Activated T-helper 2 cell treated with anti-CD3 and anti-CD28 coated beads, Interferon-gamma antibody, Interleukin-2, Interleukin-4, amounts not matched to agents 10 μg/mL and 5 μg/mL and 100 μg/mL, durations not matched to agents 14 hours and 24 hours and 36 hours (primary cell): ENCODE measurements around the gene TOM1L1. TPM values are rescaled to one million over a fixed set of nuclear protein-coding genes. Genes with fewer than 3 reads are reported as not detected.

Source experiments
- DNase-seq: peaks from one replicate; pipeline ENCODE4 v3.0.0; 2021; ENCODE audit warnings: low spot score
- H3K27ac Mint-ChIP-seq: one replicate; pipeline ENCODE4 v1.8.0; 2021; ENCODE audit warnings: mixed read lengths
- H3K27me3 Mint-ChIP-seq: one replicate; pipeline ENCODE4 v1.8.0; 2021; ENCODE audit warnings: low read depth, mixed read lengths
- H3K36me3 Mint-ChIP-seq: one replicate; pipeline ENCODE4 v1.8.0; 2021; ENCODE audit warnings: low read depth, mixed read lengths
- H3K4me1 Mint-ChIP-seq: one replicate; pipeline ENCODE4 v1.8.0; 2021; ENCODE audit warnings: low read depth, mixed read lengths
- H3K4me3 Mint-ChIP-seq: one replicate; pipeline ENCODE4 v1.8.0; 2021; ENCODE audit warnings: low read depth, mild to moderate bottlenecking, moderate library complexity, mixed read lengths
- H3K9me3 Mint-ChIP-seq: one replicate; pipeline ENCODE4 v1.8.0; 2021; ENCODE audit warnings: mixed read lengths
- intact Hi-C: fragments of 100-400 bp; cut with micrococcal nuclease; formaldehyde crosslinking; loops from one replicate; pipeline ENCODE4 v1.15.1; 2023
- total RNA-seq: library from RNA; stranded (reverse); gene quantifications from 2 replicates; pipeline ENCODE4 v1.2.3, GENCODE V29; 2022

Gene TOM1L1
- total RNA-seq, 1 donor from 2014 or later = 1.2 TPM

- Mint-ChIP-seq H3K36me3 (peaks cover 3% of the 10 kb centered on the region), H3K4me3 (no peak overlapping the region)
- intact Hi-C loops = loop anchor here (5.0 kb wide), 1 partner anchor 522 kb away; the partner anchor contains the start of gene SMIM36
These were observed 89.5 kb downstream of the TOM1L1 start for GRCh38 chr17:54990118-54990517.

GRCh38 chr17:54991567-54991966 lies 90.9 kb downstream of the TOM1L1 start:
- DNase-seq = no peak
- Mint-ChIP-seq H3K9me3 (no peaks in the 10 kb centered on the region), H3K27me3 (no peaks in the 10 kb centered on the region), H3K4me3 (no peak overlapping the region), H3K4me1 (no peaks in the 10 kb centered on the region), H3K27ac (no peak overlapping the region), H3K36me3 (peaks cover 3% of the 10 kb centered on the region)
- intact Hi-C loops = loop anchor here (5.0 kb wide), 1 partner anchor 521 kb away; the partner anchor contains the start of gene SMIM36

More at GRCh38 chr17:54990118-54990517, 89.5 kb downstream of the TOM1L1 start:
- Mint-ChIP-seq H3K27ac (no peak overlapping the region), H3K9me3 (no peaks in the 10 kb centered on the region), H3K27me3 (no peaks in the 10 kb centered on the region), H3K4me1 (peaks cover 2% of the 10 kb centered on the region)
- no peak for DNase-seq

- H3K27me3 Mint-ChIP-seq = no peaks in the 10 kb centered on the region
- no peaks in the 10 kb centered on the region for H3K9me3 Mint-ChIP-seq
- no peak overlapping the region for H3K4me3 Mint-ChIP-seq
- intact Hi-C loops = loop anchor here (1.0 to 5.0 kb wide), 4 partner anchors 303 to 519 kb away; partner anchors contain the start of gene SMIM36
- H3K27ac Mint-ChIP-seq = no peak overlapping the region
- DNase-seq = no peak
- H3K4me1 Mint-ChIP-seq = no peaks in the 10 kb centered on the region
- H3K36me3 Mint-ChIP-seq = peaks cover 3% of the 10 kb centered on the region
These were observed 92.4 kb downstream of the TOM1L1 start for GRCh38 chr17:54992797-54993639.

GRCh38 chr17:54996441-54996840 lies 95.8 kb downstream of the TOM1L1 start:
- Mint-ChIP-seq H3K27me3 (no peaks in the 10 kb centered on the region), H3K4me1 (no peaks in the 10 kb centered on the region), H3K27ac (no peak overlapping the region), H3K4me3 (no peak overlapping the region), H3K9me3 (no peaks in the 10 kb centered on the region), H3K36me3 (peaks cover 3% of the 10 kb centered on the region)
- DNase-seq = no peak
- intact Hi-C loops = no loop called here

GRCh38 chr17:55002458-55002857 lies 101.8 kb downstream of the TOM1L1 start:
- Mint-ChIP-seq H3K27ac (no peak overlapping the region), H3K27me3 (no peaks in the 10 kb centered on the region), H3K9me3 (no peaks in the 10 kb centered on the region), H3K36me3 (no peaks in the 10 kb centered on the region), H3K4me3 (no peak overlapping the region), H3K4me1 (no peaks in the 10 kb centered on the region)
- intact Hi-C loops = no loop called here
- DNase-seq = no peak

GRCh38 chr17:55004484-55004883 lies 103.8 kb downstream of the TOM1L1 start:
- intact Hi-C loops = no loop called here
- Mint-ChIP-seq H3K4me3 (no peak overlapping the region), H3K36me3 (no peaks in the 10 kb centered on the region), H3K27ac (no peak overlapping the region), H3K4me1 (no peaks in the 10 kb centered on the region), H3K9me3 (no peaks in the 10 kb centered on the region), H3K27me3 (no peaks in the 10 kb centered on the region)
- DNase-seq = no peak

GRCh38 chr17:55005520-55005919 lies 104.9 kb downstream of the TOM1L1 start:
- intact Hi-C loops = no loop called here
- no peak overlapping the region for H3K4me3 Mint-ChIP-seq
- no peaks in the 10 kb centered on the region for H3K4me1 Mint-ChIP-seq
- H3K9me3 Mint-ChIP-seq = no peaks in the 10 kb centered on the region
- no peak for DNase-seq
- no peaks in the 10 kb centered on the region for H3K36me3 Mint-ChIP-seq
- no peak overlapping the region for H3K27ac Mint-ChIP-seq
- no peaks in the 10 kb centered on the region for H3K27me3 Mint-ChIP-seq

Other genes with a start within 250 kb of the TOM1L1 start
- 48.9 and 54.0 TPM in 2 replicates for gene COX11, start 67.8 kb downstream of the TOM1L1 start, total RNA-seq
- gene STXBP4, start 67.9 kb downstream of the TOM1L1 start, total RNA-seq = 7.4 and 7.6 TPM in 2 replicates